CD1c-positive myeloid dendritic cell (primary cell): ENCODE measurements around the gene PPP1R9A.
"Not testable (repeated sequence)": the region's sequence is repeated elsewhere in the genome, so short reads cannot be mapped to it uniquely, and the experiment has no call there.

Experiments
- DNase-seq: peaks from one replicate; pipeline ENCODE4 v3.0.0-alpha.2; 2016; ENCODE audit errors: extremely low spot score

Gene PPP1R9A

DNA sequence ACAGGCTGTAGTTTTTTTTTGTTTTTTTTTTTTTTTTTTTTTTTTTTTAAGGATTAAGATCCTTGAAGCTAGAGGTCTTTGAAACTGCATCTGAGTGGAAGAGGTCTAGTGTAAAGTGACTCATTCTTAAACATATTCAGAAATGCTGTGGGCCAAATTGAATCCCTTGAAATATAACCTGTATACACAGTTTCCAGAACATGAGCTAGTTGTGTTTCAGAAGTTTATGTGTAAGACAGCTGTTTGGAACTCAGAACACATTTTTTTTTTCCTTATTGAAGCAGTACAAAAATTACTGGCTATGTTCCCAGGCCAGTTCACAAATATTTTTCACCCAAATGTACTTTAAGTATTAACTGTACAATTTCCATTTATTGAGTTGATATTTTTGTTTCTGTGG is 67.9 kb downstream of the PPP1R9A start:
- DNase-seq = no peak

GRCh38 chr7:94980418-94981142 is 73.2 kb downstream of the PPP1R9A start:
- no peak for DNase-seq

GRCh38 chr7:94995921-94996320 is 88.5 kb downstream of the PPP1R9A start:
- DNase-seq = no peak

GRCh38 chr7:94996369-94996768 is 89.0 kb downstream of the PPP1R9A start:
- DNase-seq = no peak

- no peak for DNase-seq
Observed at GRCh38 chr7:94997547-94997946, 90.2 kb downstream of the PPP1R9A start.

DNA sequence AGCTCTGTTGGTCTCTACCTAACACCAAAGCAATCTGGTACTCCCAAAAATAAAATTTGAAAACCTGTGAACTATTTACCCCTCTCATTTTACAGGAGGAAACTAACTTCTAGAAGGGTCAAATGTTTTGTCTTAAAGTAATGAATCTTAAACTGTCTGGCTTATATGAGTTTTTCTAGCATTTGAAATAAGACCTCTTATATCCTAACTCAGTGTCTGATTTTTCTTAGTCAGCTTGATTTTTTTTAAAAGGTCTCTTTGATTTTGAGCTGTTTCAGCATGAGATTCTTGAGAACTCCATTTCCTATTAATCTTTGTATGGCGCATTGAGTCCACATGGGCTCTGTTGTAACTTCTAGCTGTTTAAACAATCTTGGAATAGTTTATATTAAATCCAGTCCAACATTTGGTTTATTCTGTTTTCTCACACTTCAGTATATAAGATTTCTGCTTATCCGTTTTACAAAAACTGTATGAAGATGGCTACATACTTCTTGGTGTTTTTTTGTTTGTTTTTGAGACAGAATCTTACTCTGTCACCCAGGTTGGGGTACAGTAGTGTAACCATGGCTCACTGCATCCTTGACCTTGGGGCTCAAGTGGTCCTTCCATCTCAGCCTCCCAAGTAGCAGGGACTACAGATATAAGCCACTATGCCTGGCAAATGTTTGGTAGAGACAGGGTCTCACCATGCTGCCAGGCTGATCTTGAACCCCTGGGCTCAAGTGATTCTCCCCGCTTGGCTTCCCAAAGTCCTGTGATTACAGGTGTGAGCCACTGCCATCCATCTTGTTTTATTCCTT is 91.1 kb downstream of the PPP1R9A start:
- no peak for DNase-seq

DNA sequence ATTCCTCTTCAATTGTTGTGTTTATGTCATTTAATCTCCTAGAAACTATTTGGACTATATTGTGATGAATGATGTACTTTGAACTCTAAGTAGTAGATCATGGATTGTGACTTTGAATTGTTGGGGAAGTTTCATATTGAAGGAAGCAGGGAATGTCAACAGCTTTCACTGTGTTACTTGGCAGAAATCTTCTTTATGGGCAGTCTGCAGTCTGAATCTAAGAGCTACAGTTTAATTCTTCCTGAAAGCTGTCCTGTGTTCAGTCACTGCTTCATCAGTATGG is 91.6 kb downstream of the PPP1R9A start:
- DNase-seq = no peak

- DNase-seq = not testable (repeated sequence)
Observed at GRCh38 chr7:94999601-95000000, 92.2 kb downstream of the PPP1R9A start.

- no peak for DNase-seq
Observed at GRCh38 chr7:95001258-95001657, 93.9 kb downstream of the PPP1R9A start.

DNA sequence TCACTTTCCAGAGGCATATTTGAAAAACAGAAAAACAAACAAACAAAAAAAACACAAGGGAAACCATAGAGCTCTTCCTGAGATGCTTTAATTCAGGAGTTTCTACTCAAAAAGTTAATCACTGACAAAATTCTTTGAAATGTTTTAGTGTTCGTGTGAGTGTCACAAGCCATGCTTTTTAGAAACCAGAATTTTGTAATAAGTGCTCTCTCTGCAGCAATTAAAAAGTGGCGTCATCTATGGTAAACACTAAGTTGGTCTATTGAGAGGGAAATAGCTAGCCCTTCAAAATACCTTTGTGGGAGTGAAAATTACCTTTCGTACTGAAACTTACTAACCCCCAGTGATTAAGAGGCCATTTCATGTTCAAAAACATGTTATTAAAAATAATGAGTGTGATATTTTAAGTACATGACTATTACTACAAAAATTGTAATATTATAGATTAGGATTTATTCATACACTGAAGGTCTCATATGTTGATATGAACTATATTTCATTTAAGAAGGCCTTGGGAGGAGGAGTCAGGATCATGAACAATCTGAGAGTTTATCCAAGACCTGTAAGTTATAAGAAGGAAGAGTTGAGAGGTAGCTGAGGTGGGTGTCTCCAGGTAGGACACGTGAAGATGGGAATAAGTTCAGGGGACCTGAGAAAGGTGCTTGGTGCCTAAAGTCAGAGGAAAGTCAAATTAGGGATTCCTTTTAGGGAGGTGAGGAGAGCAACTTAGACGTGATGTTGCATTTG is 94.6 kb downstream of the PPP1R9A start:
- no peak for DNase-seq

DNA sequence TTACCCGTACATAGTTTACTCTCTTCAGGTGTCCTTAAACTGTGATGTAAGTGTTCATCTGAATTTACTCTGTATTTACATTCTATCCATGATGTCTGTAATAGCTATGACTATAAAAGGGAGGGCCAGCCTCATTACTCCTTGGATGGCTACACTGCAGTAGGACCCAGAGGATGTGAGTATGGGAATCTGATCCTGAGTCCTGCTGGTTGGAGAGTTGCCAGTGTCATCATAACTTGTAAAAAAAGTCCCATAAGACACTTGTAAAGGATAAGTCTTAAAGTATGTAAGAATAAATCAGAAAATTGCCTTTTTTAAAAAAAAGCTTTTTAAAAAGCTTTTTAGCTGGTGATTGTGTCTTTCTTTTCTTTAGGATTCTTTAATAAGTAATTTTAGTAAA is 95.4 kb downstream of the PPP1R9A start:
- DNase-seq = no peak

GRCh38 chr7:95004618-95005247 is 97.3 kb downstream of the PPP1R9A start:
- no peak for DNase-seq

DNA sequence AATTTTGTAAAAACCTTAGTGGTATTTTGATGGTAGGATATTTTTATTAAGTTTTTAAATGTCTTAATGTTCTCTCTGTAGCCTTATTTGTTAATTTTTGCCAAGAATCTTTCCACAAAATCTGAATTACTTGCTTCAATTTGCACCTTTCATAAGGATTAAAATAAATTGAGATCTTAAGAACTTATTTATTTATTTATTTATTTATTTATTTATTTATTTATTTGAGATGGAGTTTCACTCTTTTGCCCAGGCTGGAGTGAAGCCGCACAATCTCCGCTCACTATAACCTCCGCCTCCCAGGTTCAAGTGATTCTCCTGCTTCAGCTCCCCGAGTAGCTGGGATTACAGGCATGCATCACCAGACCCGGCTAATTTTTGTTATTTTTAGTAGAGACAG is 98.6 kb downstream of the PPP1R9A start:
- no peak for DNase-seq

DNA sequence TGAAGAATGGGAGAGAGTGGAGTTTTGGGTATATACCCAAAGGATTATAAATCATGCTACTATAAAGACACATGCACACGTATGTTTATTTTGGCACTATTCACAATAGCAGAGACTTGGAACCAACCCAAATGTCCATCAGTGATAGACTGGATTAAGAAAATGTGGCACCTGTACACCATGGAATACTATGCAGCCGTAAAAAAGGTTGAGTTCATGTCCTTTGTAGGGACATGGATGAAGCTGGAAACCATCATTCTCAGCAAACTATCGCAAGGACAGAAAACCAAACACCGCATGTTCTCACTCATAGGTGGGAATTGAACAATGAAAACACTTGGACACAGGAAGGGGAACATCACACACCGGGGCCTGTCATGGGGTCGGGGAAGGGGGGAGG is 101.4 kb downstream of the PPP1R9A start:
- not testable (repeated sequence) for DNase-seq

- no peak for DNase-seq
Observed at GRCh38 chr7:95011146-95011928, 103.9 kb downstream of the PPP1R9A start.

DNA sequence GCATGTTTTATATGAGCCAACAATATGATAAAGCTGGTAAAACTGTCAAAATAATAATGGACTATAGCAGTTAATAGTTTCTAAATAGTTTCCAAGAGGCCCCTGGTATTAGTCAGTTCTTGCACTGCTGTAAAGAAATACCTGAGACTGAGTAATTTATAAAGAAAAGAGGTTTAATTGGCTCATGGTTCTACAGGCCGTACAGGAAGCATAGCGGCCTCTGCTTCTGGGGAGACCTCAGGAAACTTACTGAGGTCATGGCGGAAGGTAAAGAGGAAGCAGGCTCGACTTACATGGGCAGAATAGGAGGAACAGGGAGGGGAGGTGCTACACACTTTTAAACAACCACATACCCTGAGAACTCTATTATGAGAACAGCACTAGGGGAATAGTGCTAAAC is 104.6 kb downstream of the PPP1R9A start:
- DNase-seq = no peak

- no peak for DNase-seq
Observed at GRCh38 chr7:95018021-95018420, 110.6 kb downstream of the PPP1R9A start.

DNA sequence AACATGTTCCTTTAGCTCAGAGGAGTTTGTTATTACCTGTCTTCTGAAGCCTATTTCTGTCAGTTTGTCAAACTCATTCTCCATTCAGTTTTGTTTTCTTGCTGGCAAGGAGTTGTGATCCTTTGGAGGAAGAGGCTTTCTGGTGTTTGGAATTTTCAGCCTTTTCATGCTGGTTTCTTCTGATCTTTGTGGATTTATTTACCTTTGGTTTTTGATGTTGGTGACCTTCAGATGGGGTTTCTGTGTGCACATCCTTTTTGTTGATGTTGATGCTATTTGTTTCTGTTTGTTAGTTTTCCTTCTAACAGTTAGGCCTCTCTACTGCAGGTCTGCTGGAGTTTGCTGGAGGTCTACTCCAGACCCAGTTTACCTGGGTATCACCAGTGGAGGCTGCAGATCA is 118.6 kb downstream of the PPP1R9A start:
- no peak for DNase-seq

GRCh38 chr7:95026421-95027072 is 119.2 kb downstream of the PPP1R9A start:
- DNase-seq = no peak

DNA sequence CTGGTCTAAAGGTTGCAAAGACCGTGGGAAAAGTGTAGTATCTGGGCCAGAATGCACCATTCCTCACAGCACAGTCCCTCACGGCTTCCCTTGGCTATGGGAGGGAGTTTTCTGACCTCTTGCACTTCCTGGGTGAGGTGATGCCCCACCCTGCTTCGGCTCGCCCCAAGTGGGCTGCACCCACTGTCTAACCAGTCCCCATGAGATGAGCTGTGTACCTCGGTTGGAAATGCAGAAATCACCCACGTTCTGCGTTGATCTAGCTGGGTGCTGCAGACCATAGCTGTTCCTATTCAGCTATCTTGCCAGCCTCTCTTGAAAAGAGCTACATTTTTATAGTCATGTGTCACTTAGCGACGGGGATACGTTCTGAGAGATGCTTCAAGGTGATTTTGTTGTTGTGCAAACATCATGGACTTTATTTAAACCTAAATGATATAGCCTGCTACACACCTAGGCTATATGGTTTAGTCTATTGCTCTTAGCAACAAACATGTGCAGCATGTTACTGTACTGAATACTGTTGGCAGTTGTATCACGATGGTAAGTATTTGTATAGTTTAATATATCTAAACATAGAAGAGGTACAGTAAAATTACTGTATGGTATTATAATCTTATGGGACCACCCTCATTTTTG is 120.0 kb downstream of the PPP1R9A start:
- no peak for DNase-seq

DNA sequence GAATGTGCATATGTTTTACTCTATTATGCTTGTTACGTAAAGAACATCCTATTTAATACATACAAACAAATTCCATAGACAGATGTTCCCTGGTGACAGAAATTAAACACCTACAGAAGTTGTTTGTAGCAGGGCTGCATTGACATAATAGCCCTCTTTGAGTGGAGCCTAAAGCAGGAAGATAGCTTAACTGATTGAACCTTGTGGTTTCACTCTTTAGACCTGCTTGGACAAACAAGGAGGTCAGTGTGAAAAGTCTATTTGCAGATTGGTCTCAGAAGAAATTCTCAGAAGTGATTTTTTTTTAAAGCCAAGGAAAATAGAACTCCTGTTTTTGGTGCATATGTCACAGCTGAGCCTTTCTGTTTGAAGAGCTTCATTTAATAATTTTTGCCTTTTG is 121.3 kb downstream of the PPP1R9A start:
- DNase-seq = no peak
